Small intestine (tissue), 7 donors: ENCODE results near the gene POU2F2. TPM values are rescaled to one million over a fixed set of nuclear protein-coding genes. Genes with fewer than 3 reads are reported as not detected.
A peak's percentile ranks its signal among the peaks of the same experiment; 100 is the strongest.
"Not testable (repeated sequence)": the region's sequence is repeated elsewhere in the genome, so short reads cannot be mapped to it uniquely, and the experiment has no call there.

Experiments
- DNase-seq, 2 donors: peaks; one replicate each; pipeline versions ENCODE4 v3.0.0 to v3.0.0-alpha.2; 2013
- FAIRE-seq: peaks from 2 replicates; lab custom pipeline; 2012; peaks lifted over from hg19 to GRCh38; lab: Jason Lieb, UNC
- H3K27ac ChIP-seq, 3 donors: one replicate each; pipeline ENCODE4 v1.5.1; 2013; ENCODE audit warnings: low read length in 2 of 3, mild to moderate bottlenecking in 2 of 3, control low read depth in 1 of 3, inconsistent platforms in 1 of 3, low read depth in 1 of 3, moderate library complexity in 1 of 3
- H3K27me3 ChIP-seq, 3 donors: one replicate each; pipeline ENCODE4 v1.6.1; 2013; ENCODE audit warnings: low read length in 3 of 3, inconsistent platforms in 1 of 3; ENCODE audit not compliant: control insufficient read depth in 3 of 3, insufficient read depth in 3 of 3
- H3K36me3 ChIP-seq, 3 donors: one replicate each; pipeline ENCODE4 v1.6.1; 2013; ENCODE audit warnings: low read length in 3 of 3, inconsistent platforms in 1 of 3, low read depth in 1 of 3, mild to moderate bottlenecking in 1 of 3, moderate library complexity in 1 of 3; ENCODE audit not compliant: control insufficient read depth in 3 of 3, insufficient read depth in 2 of 3
- H3K4me1 ChIP-seq, 3 donors: one replicate each; pipeline ENCODE4 v1.6.1; 2013; ENCODE audit warnings: low read length in 2 of 3, inconsistent platforms in 1 of 3, low read depth in 1 of 3, mild to moderate bottlenecking in 1 of 3, moderate library complexity in 1 of 3; ENCODE audit not compliant: control insufficient read depth in 3 of 3, insufficient read depth in 2 of 3
- H3K4me3 ChIP-seq, 3 donors: one replicate each; pipeline ENCODE4 v1.5.1; 2013; ENCODE audit warnings: low read length in 3 of 3, control low read depth in 1 of 3, inconsistent platforms in 1 of 3, low read depth in 1 of 3, mild to moderate bottlenecking in 1 of 3, moderate library complexity in 1 of 3
- H3K9me3 ChIP-seq, 2 donors: one replicate each; pipeline ENCODE4 v1.6.1; 2013; ENCODE audit warnings: low read depth in 1 of 2, low read length in 1 of 2; ENCODE audit not compliant: control insufficient read depth in 2 of 2, insufficient read depth in 1 of 2
- WGBS, 3 donors: extraction: QIAGEN DNeasy Blood & Tissue Kit; methylation state at CpG; one replicate each; pipeline ENCODE4 v1.1.7; 2013; 5-methylcytosine and 5-hydroxymethylcytosine counted together
- polyA plus RNA-seq, 4 donors: library from polyadenylated mRNA; stranded (reverse) in 3 of 4; unstranded in 1 of 4; fragments of 200-250 nt in 3 of 4; fragments of 120-200 nt in 1 of 4; gene quantifications; one replicate each; pipeline versions ENCODE4 v1.2.1 to v1.2.3, GENCODE V29; 2013
- donor health status: healthy with polysubstance abuse.
- donor health status: control.
- donor health status: control.
- donor health status: Bipolar disorder and iron deficiency.
- donor health status: healthy.

POU2F2 gene
- polyA plus RNA-seq, 4 donors: 0.45 to 2.7 (median 1.9) TPM

DNA sequence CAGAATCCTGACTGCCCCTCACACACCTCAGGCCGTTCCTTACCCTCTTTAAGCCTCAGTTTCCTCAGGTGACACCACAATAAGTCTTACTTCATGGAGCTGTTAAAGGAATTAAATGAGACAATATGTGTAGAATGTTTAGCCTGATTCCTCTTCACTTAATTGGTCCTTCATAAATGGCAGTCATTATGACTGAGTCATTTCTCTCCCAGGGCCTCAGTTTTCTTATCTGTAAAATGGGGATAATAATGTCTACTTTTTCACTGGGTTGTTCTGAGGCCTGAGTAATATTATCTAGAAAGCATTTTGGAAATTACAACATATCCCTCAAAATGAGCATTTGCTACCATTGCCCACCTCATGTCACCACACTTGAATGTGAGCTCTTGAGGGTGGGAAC is 21.6 kb downstream of the POU2F2 start:
- 50 to 76% (median 55%) methylated on average over 1 of the region's 1 CpG for WGBS, 3 donors
- FAIRE-seq: no peak

GRCh38 chr19:42109896-42110295 is 22.4 kb downstream of the POU2F2 start:
- no peaks in the 10 kb centered on the region for H3K36me3 ChIP-seq
- peaks cover 0 to 7% (median 0%) of the 10 kb centered on the region in 3 donors for H3K27me3 ChIP-seq
- DNase-seq (no peak), FAIRE-seq (no peak)
- H3K4me1 ChIP-seq: no peaks in the 10 kb centered on the region
- H3K4me3 ChIP-seq: no peak overlapping the region
- H3K9me3 ChIP-seq: no peaks in the 10 kb centered on the region
- H3K27ac ChIP-seq: no peak overlapping the region
- 77 to 82% (median 81%) methylated on average over 3 of the region's 3 CpGs for WGBS, 3 donors

More for the DNA sequence above, 21.6 kb downstream of the POU2F2 start:
- no peaks in the 10 kb centered on the region for H3K9me3 ChIP-seq
- no peaks in the 10 kb centered on the region for H3K36me3 ChIP-seq
- no peak overlapping the region for H3K4me3 ChIP-seq
- H3K27me3 ChIP-seq: peaks cover 0 to 11% (median 0%) of the 10 kb centered on the region in 3 donors
- no peak overlapping the region for H3K27ac ChIP-seq
- H3K4me1 ChIP-seq: no peaks in the 10 kb centered on the region
- DNase-seq: no peak

DNA sequence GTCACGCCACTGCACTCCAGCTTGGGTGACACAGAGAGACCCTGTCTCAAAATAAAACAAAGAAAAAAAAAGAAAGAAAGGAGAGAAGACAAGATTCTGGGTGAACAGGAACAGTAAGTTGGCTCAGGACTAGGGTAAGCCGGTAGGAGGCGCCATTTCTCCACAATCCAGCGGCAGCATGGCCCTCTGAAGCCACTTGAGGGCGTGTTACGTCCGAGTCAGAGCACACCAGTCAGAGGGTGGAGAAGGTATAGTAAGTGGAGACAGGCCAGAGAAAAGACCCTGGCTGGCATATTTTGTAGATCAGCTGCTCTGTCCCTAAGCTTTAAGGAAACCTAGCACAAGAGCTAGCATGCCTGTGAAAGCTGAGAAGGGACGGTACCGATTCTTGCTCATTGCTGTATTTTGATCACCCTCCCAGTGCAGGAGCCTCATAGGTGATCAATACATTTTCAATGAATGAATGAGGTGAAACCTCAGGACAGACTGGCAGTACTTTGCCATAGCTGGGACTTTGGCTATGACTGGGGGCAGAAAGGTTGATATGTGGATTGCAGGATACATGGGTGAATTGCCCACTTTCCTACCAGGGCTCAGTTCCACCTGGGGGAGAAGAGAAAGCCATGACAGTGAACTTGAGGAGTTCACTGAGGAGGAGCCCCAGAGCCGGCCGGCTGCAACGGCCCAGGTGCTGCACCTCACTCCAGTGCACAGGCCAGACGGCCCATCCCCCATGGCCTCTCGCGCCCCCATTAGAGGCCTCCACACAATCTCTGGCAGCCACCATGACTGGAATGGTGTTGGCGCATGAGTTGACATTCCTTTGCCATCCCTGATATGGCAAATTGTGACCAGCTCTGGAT is 23.5 kb downstream of the POU2F2 start:
- H3K27me3 ChIP-seq: peaks cover 0 to 3% (median 0%) of the 10 kb centered on the region in 3 donors
- no peak for FAIRE-seq
- H3K27ac ChIP-seq: no peak overlapping the region

DNA sequence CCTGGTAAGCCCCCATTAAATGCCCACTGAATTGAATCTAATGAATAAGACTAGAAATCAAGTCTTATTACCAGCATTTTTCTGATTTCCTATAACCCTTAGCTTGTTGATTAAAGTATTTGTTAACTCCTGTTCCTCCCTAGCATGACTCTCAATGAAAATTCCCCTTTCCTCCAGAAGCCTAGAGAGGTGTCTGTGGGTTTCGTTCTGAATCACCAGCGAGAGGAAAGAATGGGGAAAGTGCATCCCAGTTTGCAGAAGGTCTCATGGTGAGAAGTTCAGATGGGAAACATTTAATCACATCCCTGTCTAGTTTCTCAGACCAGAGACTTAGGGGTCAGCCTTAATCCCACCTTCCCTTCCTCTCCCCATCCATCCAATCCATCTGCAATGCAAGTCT is 26.9 kb downstream of the POU2F2 start:
- Histone ChIP-seq H3K27ac (no peak overlapping the region), H3K4me1 (no peaks in the 10 kb centered on the region), H3K27me3 (peaks cover 0 to 3% (median 0%) of the 10 kb centered on the region in 3 donors), H3K4me3 (no peak overlapping the region), H3K36me3 (no peaks in the 10 kb centered on the region), H3K9me3 (no peaks in the 10 kb centered on the region)
- FAIRE-seq: no peak
- no peak for DNase-seq
- 69 to 81% (median 77%) methylated on average over 2 of the region's 2 CpGs for WGBS, 3 donors

More for the DNA sequence above, 23.5 kb downstream of the POU2F2 start:
- Histone ChIP-seq H3K9me3 (no peaks in the 10 kb centered on the region), H3K36me3 (no peaks in the 10 kb centered on the region), H3K4me1 (no peaks in the 10 kb centered on the region), H3K4me3 (no peak overlapping the region)
- peak; percentile 81 to 83 for DNase-seq
- 30 to 36% (median 31%) methylated on average over 16 of the region's 16 CpGs for WGBS, 3 donors

DNA sequence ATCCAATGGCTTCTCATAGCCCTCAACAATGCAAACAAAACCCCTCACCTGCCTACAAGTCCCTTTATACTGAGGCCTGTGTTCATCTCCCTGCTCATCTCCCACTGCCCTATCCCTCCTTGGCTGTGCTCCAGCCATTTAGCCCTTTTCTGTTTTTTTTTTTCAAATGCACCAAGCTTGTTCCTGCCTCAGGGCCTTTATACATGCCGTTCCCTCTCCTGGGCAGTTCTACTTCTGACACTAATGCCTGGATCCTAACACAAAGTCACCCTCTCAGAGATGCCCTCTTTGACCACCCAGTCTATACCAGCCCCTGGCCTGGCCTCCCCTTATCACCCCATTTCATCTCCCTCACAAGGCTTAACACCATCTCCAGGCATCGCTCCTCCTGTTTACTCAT is 29.4 kb downstream of the POU2F2 start:
- Histone ChIP-seq H3K27me3 (peaks cover 0 to 3% (median 0%) of the 10 kb centered on the region in 3 donors), H3K27ac (no peak overlapping the region), H3K4me3 (no peak overlapping the region), H3K36me3 (no peaks in the 10 kb centered on the region), H3K4me1 (no peaks in the 10 kb centered on the region), H3K9me3 (no peaks in the 10 kb centered on the region)
- DNase-seq (no peak), FAIRE-seq (no peak)
- 91 to 93% (median 92%) methylated on average over 2 of the region's 2 CpGs for WGBS, 3 donors

- not testable (repeated sequence) for H3K9me3 ChIP-seq, FAIRE-seq, H3K36me3 ChIP-seq, DNase-seq, H3K4me1 ChIP-seq, H3K4me3 ChIP-seq, H3K27ac ChIP-seq
- H3K27me3 ChIP-seq: peaks cover 0 to 22% (median 0%) of the 10 kb centered on the region in 3 donors
- 88 to 92% (median 91%) methylated on average over 10 of the region's 10 CpGs for WGBS, 3 donors
These were observed 32.0 kb downstream of the POU2F2 start for GRCh38 chr19:42100241-42100640.

- FAIRE-seq: no peak
- Histone ChIP-seq H3K36me3 (no peaks in the 10 kb centered on the region), H3K4me3 (no peak overlapping the region), H3K4me1 (no peaks in the 10 kb centered on the region), H3K27ac (no peak overlapping the region), H3K9me3 (no peaks in the 10 kb centered on the region), H3K27me3 (peaks cover 0 to 27% (median 0%) of the 10 kb centered on the region in 3 donors)
- DNase-seq: no peak
- 70 to 84% (median 83%) methylated on average over 6 of the region's 6 CpGs for WGBS, 3 donors
These were observed 32.8 kb downstream of the POU2F2 start for GRCh38 chr19:42099336-42099925.

GRCh38 chr19:42098781-42099180 is 33.5 kb downstream of the POU2F2 start:
- no peak overlapping the region for H3K4me3 ChIP-seq
- H3K4me1 ChIP-seq: no peaks in the 10 kb centered on the region
- DNase-seq (no peak), FAIRE-seq (no peak)
- no peaks in the 10 kb centered on the region for H3K9me3 ChIP-seq
- no peak overlapping the region for H3K27ac ChIP-seq
- H3K27me3 ChIP-seq: peaks cover 0 to 27% (median 0%) of the 10 kb centered on the region in 3 donors
- WGBS, 3 donors: 80 to 93% (median 89%) methylated on average over 6 of the region's 6 CpGs
- H3K36me3 ChIP-seq: no peaks in the 10 kb centered on the region
